HCT116 (cell line): ENCODE results near the gene PLSCR4.

Experiments
- CTCF ChIP-seq, 3 experiments: fragments of 200-600 bp in 1 of 3; sonication (generic) in 1 of 3; IDR thresholded peaks in 2 of 3; conservative IDR thresholded peaks in 1 of 3; 2 replicates each; pipeline ENCODE4 v1.5.1; 2012 to 2017; ENCODE audit warnings: low read depth in 2 of 3, low read length in 2 of 3, antibody characterized with exemption in 1 of 3, borderline replicate concordance in 1 of 3, control low read depth in 1 of 3, mild to moderate bottlenecking in 1 of 3, mixed read lengths in 1 of 3, mixed run types in 1 of 3, moderate library complexity in 1 of 3; ENCODE audit not compliant: insufficient read depth in 1 of 3
- ELF1 ChIP-seq: IDR thresholded peaks from 2 replicates; pipeline ENCODE4 v1.6.1; 2012; ENCODE audit warnings: low read depth, borderline replicate concordance
- EZH2 ChIP-seq: fragments of 200-600 bp; sonication (generic); IDR thresholded peaks from 2 replicates; pipeline ENCODE4 v1.6.1; 2017; ENCODE audit warnings: antibody characterized with exemption, mixed run types
- POLR2AphosphoS5 ChIP-seq: IDR thresholded peaks from 2 replicates; pipeline ENCODE4 v1.6.1; 2011; ENCODE audit warnings: mild to moderate bottlenecking, low read depth, low read length, moderate library complexity
- YY1 ChIP-seq: IDR thresholded peaks from 2 replicates; pipeline ENCODE4 v1.6.1; 2011; ENCODE audit warnings: low read length, low read depth, moderate library complexity, mild to moderate bottlenecking; ENCODE audit not compliant: insufficient replicate concordance; ENCODE audit errors: extremely low read depth

GRCh38 chr3:146277953-146278631 lies 27.2 kb upstream of the PLSCR4 start:
- no peak for TF ChIP-seq EZH2
- no peak for TF ChIP-seq CTCF (IDR thresholded peaks at IDR 0.05 in 2 of 3, conservative IDR thresholded peaks at IDR 0.05 in 1 of 3; ENCODE audit: borderline replicate concordance in 1 of 3, insufficient read depth in 1 of 3, low read depth in 2 of 3, low read length in 2 of 3)
- no peak for TF ChIP-seq YY1
- no peak for TF ChIP-seq ELF1
- TF ChIP-seq POLR2AphosphoS5 = no peak
